NCI-H526 (cell line): ENCODE measurements around the gene NPFF.
A peak's percentile ranks its signal among the peaks of the same experiment; 100 is the strongest.
"Not testable (repeated sequence)": the region's sequence is repeated elsewhere in the genome, so short reads cannot be mapped to it uniquely, and the experiment has no call there.

Source experiments
- DNase-seq, 2 experiments: peaks; one replicate each; lab custom pipeline; 2025; lab: John Stamatoyannopoulos, UW

NPFF gene

DNA sequence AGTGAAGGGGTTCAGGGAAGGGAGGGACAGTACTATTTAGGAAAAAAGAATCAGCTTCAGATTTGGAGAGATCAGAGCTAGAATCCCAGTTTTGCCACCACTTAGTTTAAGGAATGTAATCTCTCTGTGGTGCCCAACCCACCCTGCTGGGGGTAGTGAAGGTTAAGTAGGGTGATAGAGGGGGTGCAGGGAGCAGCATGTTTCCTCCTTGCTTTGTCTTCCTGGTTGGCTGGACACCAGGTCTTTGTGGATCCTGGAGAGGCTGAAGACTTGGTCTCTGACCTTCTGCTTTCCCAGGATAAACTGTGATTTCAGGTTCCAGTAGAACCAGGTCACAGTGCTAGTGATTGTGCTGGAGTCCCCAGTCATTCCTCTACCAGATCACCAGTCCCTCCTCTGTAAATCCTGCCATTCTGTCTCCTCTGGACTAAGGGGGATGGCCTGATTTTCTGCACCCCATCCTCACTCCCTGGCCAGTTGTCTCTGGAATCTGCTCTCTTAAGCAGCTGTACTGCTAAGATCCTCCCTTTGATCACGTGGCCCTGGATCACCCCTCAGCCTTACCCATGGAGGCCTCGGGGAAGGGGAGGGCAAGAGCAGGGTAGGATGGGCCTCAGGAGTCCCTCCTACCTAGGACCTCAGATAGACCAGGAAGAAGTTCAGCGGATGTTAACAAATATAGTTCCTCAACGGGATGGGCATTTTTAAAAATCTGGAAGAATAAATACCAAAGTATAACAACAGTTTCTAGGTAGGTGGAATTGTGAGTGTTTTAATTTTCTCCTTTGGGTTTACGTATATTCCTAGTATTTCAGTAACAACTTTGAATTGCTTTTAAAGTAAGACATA lies 11.2 kb downstream of the NPFF start:
- DNase-seq = peak in 1 of 2 experiments; percentile 12

DNA sequence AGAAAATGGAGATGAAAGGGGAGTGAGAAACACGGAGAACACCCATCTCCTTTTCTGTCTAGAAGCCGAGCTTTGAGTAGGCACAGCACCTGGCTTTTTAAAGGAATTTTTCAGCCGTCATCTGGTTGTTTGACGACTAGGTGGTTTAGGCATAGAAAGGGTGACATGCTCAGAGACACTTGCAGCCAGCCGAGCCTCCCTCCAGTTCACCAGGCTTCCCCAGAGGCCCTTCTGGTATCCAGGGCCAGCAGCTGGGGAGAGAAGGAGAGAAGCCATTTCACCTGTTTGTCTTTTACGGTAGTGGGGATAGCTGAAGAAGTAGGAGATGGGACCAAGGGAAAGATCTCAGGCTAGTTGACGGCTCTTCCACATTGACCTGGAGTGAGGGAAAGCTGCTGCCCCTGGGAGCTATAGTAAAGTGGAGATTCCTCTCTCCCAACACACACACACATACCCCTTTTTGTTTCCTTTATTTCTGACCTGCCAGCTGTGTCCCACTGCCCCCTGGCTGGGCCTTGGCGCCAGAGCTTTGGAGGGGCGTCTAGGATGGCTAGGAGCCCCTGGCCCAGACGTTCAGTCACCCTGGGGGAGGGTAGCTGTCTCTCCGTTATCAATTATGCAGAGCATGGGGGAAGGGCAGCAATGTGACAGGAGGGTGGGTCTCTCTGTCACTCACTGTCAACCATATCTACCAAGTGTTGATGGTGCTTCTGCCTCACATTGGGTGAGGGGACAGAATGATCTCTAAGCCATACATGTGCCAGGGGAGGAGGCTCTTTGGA lies 13.5 kb downstream of the NPFF start:
- DNase-seq = peak in 1 of 2 experiments; percentile 40

DNA sequence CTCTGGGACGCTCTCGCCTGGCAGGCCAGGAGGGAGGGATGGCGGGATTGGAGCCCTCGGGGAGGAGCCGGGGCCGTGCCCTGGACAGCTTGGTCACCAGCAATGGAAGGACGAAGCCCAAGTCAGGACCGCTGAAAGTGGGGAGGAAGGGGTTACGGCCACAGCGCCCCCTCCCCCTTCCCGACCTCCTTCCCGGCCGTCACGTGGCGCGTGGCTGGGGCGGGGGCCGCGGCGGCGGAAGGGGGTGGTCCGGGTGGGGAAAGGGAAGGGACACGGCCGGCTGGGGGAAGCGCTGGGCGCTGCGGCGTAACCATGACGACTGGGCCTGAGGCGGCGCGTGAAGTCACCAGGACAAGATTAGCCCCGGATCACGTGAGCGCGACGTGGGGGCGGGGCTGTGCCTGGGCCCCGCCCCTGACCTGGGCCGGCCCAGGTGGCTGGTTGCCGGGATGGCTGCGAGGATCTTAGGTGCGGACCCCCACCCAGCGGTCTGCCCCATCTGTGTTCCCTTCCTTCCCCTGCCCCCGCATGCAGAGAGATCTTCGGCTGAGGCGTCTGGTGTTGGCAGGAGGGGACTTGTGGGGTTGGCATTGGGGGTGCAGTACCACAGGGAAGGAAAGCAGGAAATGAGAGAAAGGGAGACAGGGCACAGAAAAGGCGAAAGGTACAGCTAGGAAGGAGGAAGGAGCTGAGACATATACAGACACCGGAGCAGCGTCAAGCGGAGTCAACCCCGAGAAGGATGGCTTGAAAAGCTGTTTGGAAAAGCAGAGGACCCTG lies 14.3 kb downstream of the NPFF start:
- DNase-seq = peak; percentile 75 to 95

DNA sequence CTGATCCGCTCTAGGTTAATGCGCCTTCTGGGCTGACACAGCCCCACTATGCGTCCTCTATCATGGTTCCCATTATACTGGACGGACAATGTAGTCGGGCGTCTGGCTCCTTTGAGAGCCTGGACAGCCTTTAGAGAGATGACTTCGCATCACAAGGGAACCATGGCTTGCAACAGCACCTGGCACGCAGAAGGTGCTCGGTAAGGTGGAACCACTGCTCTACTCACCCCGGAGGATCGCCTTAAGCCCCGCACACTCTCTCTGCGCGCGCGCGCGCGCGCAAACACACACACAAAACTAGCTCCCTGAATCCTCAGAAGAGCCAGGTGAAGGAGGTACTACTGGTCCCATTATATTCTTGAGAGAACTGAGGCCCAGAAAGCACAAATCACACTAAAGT lies 15.1 kb downstream of the NPFF start:
- peak; percentile 39 to 56 for DNase-seq

DNA sequence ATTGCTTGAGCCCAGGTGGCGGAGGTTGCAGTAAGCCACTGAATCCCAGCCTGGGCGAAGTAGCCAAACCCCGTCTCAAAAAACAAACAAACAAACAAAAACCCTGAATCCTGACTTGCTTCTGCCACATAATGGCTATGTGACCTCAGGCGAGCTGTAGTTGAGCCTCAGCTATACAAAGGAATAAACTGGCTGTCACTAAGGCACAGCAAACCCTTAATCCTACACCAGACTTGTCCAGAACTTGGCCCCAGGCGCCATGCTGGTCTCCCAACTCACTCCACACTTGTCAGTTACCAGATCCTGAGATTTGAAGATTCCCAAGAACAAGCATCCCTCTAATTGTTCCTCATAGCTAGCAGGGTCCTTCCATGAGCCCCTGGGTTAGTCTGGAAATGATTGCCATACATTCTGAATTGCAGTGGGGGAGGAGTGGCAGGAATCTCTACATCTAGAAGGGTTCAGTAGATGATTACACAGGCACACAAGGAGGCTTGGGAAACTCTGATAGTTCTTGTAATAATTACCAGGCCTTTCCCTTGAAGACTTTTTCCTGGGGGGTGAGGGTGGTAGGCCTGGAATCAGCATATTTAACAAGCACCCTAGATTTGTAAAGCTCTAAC lies 17.9 kb downstream of the NPFF start:
- no peak for DNase-seq

DNA sequence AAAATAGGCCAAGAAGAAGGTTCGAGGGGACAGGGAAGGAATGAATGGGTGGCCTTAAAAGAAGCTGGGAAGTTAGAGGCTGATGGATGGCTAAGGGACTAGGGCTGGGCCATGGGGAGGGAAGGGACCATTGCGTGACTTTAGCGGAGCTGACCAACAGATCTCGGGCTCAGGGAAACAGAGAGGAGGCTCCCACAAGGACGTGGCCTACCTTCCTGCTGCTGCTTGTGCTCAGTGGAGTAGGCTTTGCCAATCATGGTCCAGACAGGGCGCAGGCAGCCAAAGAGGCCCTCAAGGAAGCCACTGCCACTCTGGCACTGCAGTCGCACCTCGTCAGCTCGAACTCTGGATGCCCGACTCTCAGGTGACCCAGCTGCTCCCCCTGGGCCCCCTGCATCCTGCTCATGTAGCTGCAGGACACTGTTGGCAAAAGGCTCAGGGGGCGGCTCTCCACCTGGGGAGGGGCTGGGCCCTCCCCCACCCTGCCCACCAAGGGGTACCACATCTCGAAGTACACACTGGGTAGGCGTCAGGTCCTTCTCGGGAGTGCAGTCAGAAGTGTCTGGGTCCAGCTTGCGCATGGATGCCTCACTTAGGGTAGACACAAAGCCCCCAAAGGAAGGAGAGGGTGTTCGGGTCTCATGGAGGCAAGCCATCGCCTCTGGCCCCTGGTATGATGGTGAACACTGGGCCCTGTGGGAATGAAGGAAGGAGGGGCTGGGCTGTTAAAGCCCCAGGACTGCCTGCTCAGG lies 20.4 kb downstream of the NPFF start:
- DNase-seq = no peak

DNA sequence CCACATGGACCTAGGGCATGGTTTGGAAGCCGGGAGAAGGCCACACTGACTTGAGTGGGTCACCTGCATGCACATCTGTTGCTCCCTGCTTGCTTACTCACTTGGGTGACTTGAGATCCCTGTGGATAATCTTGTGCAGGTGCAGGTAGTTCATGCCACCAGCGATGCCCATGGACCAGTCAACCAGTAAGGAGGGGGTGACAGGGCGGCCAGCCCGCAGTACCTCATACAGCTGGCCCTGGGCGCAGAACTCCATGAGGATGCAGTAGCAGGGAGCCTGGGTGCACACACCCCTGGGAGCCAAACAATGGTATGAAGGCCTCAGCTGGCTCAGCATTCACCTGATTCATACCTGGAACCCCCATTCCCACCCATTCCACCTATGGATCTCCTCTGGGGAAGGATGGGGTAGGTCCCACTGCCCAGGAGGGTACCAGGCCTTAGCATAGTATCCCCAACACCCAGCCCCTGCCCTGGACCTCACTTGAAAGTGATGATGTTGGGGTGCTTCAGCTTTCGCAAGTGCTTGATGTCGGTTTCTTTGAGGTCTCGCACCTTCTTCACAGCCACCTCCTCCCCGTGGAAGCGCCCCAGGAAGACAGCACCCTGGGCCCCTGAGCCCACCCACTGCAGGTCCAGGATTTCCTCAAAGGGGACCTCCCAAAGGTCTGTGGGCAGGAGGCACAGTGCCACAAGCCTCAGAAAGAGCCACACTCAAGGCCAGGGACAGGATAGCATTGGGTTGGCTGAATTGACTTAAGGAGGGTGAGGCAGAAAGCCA lies 21.1 kb downstream of the NPFF start:
- DNase-seq = no peak

DNA sequence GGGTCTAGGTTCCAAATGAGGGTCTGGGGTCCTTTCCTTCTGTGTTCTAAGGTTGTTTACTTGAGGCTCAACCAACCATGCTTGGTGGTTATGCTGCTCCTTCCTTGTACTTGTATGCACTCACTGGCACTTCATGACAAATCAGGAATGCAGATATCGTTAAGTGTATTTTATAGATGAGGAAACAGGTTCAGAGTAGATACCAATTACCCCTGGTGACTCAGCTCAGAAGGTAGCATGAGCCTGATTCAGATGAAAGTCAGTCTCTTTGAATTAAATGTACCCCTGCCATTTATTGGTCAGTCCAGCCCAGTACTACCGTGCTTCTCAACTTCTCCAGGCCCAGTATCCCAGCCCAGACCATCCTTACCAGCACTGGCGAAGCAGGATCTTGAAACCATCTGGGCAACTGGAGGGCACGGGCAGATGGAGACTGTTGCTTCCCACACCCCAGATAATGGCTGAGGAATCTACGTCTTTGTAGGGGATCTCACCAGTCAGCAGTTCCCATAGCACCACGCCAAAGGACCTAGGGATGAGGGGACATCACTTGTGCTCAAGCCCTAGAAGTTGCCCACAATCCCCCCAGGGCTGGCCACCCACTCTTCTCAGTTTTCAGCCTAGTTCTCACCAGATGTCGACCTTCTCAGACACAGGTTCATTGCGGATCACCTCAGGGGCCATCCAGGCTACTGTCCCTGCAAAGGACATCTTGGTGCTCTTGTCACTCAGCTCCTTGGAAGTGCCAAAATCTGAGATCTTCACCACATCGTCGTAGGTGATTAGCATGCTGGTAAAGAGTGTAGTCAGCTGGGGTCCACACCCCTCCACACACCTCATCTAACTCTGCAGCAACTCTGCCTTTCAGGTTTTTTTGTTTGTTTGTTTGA lies 22.4 kb downstream of the NPFF start:
- DNase-seq = no peak

DNA sequence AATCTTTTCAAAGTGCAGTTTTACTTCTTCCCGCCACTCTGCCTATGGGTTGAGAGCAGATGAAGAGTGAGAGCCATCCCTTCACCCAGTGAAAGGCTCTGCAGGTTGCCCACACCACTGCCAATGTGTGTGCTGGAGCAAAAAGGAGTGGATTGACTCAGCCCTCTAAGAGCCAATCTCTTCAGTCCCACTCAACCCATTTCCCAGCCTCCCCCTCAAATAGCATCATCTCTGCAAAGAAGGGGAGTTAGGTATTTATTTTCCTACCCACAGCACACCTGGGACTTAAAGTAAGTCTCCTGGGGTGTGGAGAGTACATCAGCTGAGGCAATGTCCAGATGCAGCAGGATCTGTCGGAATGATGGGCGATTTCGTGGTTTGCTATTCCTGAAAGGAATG lies 23.3 kb downstream of the NPFF start:
- no peak for DNase-seq

DNA sequence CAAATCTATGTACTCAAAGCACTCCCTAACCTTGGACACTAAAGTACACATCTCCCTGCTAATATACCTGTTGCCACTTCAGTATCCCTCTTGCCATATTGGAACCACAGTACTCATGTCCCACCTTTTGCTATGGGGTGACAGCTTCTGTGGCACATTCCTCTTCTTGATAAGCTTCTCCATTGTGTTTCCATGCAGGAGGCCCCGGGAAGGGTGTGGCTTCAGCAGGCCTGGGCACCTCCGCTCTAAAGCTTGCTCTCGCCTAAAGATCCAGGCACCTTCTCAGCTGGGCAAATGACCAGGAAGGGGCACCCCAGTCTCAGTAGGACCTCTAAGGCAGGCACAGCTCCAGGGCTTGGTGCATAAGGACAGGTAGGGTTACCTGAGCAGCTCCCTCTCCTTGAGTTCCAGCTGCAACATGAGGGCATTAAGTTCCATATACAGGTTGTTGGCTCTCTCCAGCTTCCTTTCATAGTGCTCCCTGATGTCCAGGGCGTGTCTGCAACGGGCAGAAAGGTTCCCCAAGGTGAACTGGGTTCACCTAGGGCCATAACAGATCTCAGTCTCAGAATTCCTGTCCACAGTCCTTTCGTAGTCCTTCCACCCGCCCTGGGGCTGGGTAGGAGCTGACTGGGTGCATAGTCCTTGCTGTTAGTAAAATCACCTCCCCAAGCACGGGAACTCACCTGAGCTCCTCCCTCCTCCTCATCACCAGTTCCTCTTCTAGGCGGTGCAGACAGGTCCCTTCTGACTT lies 23.9 kb downstream of the NPFF start:
- DNase-seq = peak in 1 of 2 experiments; percentile 15

DNA sequence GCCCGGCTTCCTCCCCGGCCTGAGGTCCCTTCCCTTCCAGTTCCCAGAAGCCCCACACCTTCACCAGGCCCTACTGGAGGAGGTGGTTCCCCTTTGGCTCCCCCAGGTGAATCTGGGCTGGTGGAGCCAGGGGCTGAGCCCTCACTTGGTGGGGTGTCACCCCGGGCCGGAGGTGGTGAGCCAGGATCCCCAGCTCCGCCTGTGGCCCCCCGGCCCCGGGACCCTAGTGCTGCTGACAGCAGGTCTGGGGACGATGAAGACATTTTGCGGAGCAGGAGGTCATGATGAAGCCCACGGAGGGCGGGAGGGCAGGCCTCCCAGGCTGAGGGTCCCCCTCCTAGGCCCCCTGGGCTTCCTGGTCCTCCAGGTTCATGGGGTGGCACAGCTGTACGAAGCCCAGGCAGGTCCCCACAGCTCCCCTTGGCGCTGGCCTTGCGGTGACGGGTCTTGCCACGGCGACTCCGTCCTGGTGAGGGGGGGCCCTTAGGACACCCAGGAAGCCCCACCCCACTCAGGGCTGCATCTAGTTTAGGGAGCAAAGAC lies 24.6 kb downstream of the NPFF start:
- no peak for DNase-seq

DNA sequence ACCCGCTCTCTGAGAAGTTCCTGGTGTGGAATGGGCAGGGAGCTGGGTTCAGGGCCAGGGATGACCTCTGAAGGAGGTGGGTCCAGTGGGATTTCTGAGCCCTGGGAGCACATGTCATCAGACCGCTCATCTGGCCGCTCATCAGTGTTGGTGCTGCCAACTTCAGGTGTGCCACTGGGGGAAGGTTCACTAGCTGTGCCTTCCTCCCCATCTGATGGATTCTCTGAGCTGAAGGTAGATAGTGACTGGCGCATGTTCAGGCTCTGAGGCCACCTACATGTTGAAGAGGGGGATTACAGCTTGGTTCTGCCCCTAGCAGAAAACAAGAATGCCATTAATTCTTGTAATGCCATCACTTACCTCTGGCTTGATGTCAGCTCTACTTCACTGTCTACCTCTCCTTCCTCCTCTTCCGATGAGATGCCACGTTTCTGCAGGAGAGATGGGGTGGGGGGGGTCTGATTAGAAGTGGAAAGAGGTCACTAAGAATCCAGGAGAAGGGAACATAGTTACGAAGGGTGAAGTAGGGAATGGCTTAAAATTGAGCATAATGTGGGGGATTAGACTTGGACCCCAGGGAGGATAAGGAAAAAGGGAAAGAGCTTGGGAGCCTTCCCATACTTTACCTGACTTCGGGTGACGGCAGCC lies 25.2 kb downstream of the NPFF start:
- no peak for DNase-seq

DNA sequence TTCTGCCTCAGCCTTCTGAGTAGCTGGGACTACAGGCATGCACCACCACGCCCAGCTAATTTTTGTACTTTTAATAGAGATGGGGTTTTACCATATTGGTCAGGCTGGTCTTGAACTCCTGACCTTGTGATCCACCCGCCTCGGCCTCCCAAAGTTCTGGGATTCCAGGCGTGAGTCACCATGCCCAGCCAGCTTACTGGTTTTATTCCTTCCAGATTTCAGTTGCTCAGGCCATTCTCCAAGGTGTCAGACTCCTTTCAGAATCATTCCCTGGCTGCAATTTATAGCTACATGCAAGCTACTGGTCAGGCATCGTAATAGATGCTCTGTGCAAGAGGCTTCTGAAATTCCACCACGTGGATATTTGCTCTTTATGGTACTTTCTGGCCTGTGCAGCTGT lies 25.8 kb downstream of the NPFF start:
- DNase-seq = not testable (repeated sequence)

DNA sequence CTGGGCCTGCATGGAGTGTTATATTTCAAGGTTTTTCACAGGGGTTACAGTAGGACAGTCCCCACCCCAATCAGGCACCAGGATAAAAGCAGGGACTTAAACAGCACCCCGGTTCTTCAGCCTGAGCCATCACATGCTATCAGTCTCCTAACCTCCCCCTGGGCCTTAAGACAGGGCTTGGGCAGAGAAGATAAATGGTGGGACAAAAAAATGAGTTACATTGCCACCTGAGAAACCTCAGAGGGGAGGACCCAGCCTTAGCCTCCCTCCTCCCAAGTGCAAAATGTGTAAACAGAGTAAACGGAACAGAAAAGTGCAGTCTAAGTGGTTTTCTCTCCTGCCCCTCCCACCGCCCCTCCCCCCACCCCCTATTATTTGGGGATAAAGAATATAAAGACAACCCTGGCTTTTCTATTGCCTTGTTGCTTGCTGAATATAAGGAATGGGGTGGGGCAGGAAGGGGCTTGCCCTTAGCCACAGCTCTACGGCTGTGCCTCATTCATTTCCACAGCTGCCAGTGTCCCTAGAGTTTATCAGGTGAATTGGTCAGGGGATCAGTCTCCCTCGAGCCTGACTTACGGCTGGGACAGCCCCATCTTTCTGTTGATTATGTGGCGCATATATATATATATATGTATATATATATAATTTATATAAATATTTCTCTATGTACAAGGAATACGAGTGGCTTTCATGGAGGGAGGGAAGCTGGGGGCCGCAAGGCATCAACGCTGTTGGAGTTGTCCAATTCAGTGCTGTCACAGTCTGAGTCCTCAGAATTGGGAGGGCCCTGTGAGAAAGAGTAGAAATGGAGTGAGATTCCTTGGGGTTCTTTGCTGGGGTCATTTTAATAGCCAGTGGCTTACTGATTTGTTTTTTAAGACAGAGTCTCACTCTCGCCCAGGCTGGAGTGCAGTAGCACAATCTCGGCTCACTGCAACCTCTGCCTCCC lies 26.5 kb downstream of the NPFF start:
- DNase-seq = no peak

DNA sequence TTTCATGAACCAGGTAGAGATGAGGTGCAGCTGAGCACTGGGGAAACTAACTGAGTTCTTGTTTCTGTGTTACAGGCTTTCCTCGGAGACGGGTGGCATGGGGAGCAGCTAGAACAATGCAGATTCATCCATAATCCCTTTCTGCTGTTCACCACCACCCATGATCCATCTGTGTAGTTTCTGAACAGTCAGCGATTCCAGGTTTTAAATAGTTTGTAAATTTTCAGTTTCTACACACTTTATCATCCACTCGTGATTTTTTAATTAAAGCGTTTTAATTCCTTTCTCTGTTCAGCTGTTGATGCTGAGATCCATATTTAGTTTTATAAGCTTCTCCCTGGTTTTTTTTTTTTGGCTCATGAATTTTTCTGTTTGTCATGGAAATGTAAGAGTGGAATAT lies 28.0 kb downstream of the NPFF start:
- DNase-seq = no peak

DNA sequence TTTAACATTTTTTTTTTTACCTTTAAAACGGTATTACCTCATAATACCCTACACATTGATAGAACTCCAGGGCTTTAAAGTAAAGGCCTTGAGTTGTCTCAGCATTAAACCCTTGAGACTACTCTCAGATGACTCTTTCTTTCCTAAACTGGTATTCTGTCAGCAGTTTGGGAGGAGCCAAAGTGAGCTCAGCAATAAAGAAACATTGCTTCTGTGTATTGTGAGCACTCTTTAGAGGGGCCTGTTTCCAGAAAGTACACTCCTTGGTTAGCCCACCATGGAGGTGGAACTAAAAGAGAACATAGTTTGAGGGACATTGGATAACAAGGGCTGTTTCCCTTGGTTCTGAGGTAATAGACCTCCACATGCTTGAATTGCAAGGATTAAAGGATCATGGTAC lies 28.4 kb downstream of the NPFF start:
- DNase-seq = no peak

DNA sequence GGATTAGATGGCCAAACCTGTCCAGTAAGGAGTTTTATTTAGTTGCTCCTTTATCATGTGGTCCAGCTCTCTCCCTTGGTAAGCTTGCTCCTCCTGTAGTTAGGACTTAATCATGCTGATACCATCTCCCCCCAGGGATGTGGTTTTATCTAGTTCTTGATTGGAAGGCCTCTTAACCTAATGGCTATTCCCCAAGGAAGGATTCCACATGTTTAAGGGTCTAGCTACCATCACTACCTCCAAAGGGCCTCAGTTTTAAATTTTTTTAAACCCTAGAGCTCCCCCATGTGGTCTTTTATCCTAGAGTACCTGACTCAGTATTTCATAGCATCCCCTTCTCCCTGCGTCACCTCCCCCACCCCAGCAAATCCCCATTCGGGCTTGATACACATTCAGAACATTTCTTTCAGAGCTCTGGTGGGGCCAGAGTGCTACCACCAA lies 30.5 kb downstream of the NPFF start:
- peak; percentile 9 to 35 for DNase-seq
